ENCODE data around the gene RPS6KB2.

DNA sequence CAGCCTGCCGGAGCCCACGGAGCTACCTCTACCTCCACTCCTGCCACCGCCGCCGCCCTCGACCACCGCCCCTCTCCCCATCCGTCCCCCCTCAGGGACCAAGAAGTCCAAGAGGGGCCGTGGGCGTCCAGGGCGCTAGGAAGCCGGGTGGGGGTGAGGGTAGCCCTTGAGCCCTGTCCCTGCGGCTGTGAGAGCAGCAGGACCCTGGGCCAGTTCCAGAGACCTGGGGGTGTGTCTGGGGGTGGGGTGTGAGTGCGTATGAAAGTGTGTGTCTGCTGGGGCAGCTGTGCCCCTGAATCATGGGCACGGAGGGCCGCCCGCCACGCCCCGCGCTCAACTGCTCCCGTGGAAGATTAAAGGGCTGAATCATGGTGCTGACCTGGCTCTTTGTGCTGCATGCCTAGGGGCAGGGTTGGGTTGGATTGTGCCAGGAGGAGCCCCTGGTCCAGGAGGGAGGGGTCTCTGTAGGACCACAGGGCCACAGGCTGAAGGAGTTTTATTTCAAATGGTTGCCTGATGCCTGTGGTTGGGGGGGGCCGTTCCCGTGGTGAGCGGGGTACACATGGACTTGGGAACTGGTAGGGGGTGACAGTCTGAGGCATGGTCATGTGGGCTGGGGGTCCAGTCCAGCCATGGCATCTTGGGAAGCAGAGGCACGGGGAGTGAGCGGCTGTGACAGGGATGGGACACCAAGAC is 6.9 kb downstream of the RPS6KB2 start:
- TF ChIP-seq, protein P1, sequence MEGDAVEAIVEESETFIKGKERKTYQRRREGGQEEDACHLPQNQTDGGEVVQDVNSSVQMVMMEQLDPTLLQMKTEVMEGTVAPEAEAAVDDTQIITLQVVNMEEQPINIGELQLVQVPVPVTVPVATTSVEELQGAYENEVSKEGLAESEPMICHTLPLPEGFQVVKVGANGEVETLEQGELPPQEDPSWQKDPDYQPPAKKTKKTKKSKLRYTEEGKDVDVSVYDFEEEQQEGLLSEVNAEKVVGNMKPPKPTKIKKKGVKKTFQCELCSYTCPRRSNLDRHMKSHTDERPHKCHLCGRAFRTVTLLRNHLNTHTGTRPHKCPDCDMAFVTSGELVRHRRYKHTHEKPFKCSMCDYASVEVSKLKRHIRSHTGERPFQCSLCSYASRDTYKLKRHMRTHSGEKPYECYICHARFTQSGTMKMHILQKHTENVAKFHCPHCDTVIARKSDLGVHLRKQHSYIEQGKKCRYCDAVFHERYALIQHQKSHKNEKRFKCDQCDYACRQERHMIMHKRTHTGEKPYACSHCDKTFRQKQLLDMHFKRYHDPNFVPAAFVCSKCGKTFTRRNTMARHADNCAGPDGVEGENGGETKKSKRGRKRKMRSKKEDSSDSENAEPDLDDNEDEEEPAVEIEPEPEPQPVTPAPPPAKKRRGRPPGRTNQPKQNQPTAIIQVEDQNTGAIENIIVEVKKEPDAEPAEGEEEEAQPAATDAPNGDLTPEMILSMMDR (conservative IDR thresholded peaks at IDR 0.05; ENCODE audit: low read depth, low read length) = no peak
- TF ChIP-seq EZH2phosphoT487 (IDR thresholded peaks at IDR 0.05; ENCODE audit: borderline replicate concordance, low read length) = no peak

Data from PC-3 (cell line).